GM19397 (cell line): ENCODE measurements around the gene TCFL5.
A peak's percentile ranks its signal among the peaks of the same experiment; 100 is the strongest.

Source experiments
- ATAC-seq: cut with Tn5 transposase; IDR thresholded peaks from one replicate; pipeline ENCODE4 v1.9.1; 2021; ENCODE audit warnings: mild to moderate bottlenecking, moderate library complexity; ENCODE audit not compliant: unreplicated experiment

The TCFL5 gene

DNA sequence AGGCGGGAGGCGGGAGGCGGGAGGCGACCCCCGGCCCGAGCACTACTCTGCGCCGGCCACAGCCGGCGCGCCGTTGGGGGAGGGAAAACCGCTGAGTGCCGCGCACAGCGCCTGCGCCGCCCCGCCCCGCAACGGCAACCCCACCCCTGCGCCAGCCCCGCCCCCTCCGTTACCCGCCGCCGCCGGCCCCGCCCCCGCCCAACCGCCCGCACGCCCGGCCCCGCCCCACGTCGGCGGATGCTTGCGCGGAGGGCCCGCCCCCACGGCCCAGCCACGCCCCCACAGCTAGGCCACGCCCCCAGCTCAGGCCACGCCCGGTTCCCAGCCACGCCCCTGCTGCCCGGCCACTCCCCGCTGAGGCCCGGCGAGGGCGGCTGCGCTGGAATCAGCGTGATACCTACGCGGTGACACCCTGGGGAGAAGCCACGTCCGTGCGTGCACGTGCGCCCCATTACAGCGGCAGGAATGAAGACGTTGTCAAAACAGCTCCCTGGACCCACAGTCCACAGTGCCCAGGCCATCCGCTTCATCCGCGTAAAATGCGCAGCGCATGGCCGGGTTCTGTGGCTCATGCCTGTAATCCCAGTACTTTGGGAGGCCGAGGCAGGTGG lies at the start of gene TCFL5:
TCFL5 (minus strand) TSS at position 97 of the 611 bp plus-strand sequence. CDS start 152 bp downstream, outside the sequence.
- peak; percentile 66 for ATAC-seq

DNA sequence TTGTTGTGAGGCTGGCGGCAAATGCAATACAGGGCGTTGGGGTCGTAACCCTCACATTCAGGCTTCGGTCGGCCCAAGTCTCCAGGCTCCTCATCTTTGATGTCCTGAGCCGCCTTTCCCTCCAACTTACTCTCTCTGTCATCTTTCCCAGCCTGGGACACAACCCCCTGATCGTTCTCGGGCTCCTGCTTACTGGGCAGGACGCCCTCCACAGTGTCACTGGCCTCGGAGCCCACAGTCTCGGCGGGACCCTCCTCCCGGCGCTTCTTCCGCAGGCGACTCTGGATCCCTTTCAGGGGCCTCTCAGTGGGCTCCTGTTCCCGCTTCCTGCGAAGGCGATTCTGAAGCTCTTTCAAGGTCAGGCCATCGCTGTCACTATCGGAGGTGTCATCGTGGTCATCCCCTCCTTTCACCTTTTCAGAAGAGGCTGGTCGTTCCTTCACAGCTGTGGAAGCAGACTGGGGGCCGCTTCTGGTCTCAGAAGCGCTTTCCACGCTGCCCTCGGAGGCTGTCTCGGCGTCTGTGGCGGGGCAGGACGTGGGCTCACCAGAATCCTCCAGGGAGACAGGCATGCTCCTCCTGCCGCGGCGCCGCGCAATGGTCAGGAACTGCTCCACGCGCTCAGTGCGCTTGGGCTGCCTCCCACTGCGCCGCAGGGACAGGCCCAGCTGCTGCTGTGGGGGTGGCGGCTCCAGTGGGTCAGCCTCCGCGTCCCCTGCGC lies 49.3 kb upstream of the TCFL5 start:
- no peak for ATAC-seq

- no peak for ATAC-seq
Observed at GRCh38 chr20:62910217-62910766, 48.7 kb upstream of the TCFL5 start.

GRCh38 chr20:62908971-62909791 lies 47.6 kb upstream of the TCFL5 start:
- no peak for ATAC-seq

DNA sequence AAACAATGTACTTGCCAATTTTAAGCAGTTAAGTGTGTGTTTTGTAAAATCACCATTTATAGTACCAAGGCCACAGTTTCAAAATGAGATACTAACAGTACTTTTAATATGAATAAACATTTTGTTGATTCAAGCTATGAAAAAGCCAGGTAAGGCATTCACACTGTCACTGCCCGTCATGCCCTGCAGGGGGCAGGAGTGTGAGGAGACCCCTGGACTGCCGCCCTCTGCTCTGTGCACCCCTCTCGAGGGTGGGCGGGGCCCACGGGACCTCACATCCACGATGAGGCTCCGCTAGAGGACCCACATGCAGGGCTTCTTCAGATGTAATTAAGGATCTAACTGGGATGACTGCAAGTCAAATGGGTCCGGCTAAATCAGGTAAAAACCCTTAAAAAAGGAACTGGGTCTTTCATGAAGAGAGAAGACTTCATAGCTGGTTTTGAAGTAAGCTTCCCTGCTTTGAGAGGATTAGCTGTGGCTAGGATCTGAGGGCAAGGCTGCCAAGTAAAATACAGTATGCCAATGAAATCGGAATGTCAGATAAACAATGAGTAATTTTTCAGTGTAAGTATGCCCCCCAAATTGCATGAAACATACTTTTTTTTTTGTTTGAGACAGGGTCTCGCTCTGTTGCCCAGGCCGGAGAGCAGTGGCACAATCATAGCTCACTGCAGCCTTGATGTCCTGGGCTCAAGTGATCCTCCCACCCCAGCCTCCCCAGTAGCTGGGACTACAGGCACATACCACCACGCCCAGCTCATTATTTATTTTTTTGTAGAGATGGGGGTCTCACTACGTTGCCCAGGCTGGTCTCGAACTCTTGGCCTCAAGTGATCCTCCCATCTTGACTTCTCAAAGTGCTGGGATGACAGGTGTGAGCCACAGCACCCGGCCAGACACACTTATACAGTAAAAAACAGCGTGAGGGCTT lies 46.0 kb upstream of the TCFL5 start:
- no peak for ATAC-seq

GRCh38 chr20:62906647-62907375 lies 45.2 kb upstream of the TCFL5 start:
- ATAC-seq: no peak

DNA sequence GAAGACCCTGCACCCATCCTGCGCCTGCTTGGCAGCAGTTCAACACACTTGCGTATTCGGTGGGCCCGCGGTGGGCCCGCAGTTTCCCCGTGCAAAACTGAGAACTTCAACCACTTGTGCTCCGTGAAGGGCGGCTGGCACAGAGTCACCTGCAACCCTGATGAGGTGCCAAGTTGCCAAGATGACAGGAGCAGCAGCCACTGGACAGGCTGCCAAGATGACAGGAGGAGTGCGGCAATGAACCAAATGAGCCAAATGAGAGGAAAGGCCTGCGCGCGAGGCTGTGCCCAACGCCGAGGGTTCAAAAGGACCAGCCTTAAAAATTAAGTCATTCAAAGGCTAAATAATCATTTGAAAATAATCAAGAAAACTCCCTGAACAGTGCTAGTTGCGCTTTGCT lies 44.6 kb upstream of the TCFL5 start:
- no peak for ATAC-seq

DNA sequence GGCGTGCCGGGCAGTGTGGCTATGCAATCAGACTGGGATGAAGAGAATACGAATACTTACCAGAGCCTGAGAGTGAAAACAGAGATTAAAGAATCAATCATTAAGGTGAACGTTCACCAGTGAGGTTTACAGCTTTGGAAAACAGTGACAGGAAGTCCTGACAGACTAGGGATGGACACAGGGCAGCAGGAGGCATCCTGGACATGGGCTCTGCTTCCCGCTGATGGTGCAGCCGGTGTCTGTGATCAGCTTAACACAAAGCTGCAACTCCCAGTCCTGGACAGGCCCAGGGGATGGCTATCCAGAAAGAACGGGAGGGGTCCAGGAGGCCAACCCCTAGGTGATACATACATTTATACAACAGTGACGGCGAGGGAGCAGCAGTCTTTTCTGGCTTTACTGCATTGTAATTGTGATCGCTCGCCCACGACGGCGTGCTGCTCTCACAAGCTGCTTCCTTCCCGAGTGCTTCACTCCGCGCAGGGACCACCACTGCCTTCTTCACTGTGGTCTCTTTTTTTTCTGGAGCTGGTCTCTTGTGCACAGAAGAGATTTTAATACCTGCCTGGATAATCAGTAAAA lies 44.0 kb upstream of the TCFL5 start:
- ATAC-seq: no peak

- ATAC-seq: no peak
Observed at GRCh38 chr20:62902926-62903615, 41.4 kb upstream of the TCFL5 start.

GRCh38 chr20:62901891-62902290 lies 40.3 kb upstream of the TCFL5 start:
- ATAC-seq: no peak

- no peak for ATAC-seq
Observed at GRCh38 chr20:62900692-62901584, 39.3 kb upstream of the TCFL5 start.

- no peak for ATAC-seq
Observed at GRCh38 chr20:62900052-62900691, 38.5 kb upstream of the TCFL5 start.

- no peak for ATAC-seq
Observed at GRCh38 chr20:62899633-62900051, 38.0 kb upstream of the TCFL5 start.

DNA sequence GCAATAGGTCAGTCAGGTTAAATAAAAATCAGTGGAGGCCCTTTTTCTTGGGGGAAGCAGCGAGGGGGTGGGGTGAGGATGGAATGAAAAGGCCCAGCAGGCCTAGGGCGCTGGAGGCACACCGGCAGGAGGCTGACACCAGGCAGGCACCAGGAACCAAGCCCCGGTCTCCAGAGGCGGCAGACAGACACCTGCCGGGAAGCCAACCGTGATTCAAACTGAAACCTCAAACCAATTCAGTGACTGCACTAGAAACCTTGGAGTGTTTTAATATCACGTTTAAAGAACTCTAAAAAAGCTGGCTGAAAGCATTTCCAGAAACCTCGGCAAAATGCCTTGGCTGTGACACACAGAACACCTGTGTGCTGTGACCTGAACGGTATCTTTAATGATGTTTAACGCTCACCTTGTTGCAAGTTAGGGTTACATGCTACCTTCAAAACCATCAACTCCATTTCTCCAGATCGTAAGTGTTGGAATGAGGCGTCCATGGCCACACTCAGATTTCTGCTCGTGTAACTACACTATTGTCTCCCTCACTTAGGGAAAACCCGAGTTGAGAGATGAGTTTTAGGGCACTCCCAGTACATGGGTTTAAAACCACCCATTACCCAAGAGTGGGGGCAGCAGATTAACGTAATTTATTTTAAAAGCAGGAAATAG lies 37.5 kb upstream of the TCFL5 start:
- ATAC-seq: no peak

GRCh38 chr20:62898093-62898964 lies 36.7 kb upstream of the TCFL5 start:
- ATAC-seq: no peak

GRCh38 chr20:62897666-62898065 lies 36.0 kb upstream of the TCFL5 start:
- no peak for ATAC-seq
